HG03175 (cell line): ENCODE data around the gene PA2G4.
"Not testable (repeated sequence)": the region's sequence is repeated elsewhere in the genome, so short reads cannot be mapped to it uniquely, and the experiment has no call there.

Source experiments
- ATAC-seq: cut with Tn5 transposase; IDR thresholded peaks from one replicate; pipeline ENCODE4 v1.9.1; 2021; ENCODE audit warnings: mild to moderate bottlenecking, moderate library complexity; ENCODE audit not compliant: unreplicated experiment

PA2G4 gene

GRCh38 chr12:56099787-56100186 is 4.6 kb upstream of the PA2G4 start:
- no peak for ATAC-seq

DNA sequence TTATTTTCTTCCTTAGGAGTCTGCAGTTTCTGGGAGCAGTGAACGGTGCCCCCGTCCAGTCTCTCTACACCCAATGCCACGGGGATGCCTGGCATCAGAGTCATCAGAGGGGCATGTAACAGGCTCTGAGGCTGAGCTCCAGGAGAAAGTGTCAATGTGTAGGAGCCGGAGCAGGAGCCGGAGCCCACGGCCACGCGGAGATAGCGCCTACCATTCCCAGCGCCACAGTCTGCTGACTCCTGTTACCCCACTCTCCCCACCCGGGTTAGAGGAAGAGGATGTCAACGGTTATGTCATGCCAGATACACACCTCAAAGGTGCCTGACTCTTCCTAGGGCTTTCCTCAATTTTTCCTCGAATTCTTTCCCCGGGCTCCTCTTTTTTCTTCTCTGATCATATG is 3.3 kb upstream of the PA2G4 start:
- ATAC-seq, result no peak

DNA sequence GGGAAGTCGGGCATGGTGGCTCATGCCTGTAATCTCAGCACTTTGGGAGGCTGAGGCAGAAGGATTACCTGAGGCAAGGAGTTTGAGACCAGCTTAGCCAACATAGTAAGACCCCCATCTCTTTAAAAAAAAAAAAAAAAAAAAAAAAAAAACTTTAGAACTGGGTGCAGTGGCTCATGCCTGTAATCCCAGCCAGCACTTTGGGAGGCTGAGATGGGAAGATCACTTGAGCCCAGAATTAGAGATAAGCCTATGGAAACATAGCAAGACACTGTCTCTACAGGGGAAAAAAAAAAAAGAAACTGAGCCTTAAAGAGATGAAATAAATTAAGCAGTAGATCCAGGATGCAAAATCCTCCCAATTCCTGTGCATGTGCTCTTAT is 1.7 kb upstream of the PA2G4 start:
- no peak for ATAC-seq

DNA sequence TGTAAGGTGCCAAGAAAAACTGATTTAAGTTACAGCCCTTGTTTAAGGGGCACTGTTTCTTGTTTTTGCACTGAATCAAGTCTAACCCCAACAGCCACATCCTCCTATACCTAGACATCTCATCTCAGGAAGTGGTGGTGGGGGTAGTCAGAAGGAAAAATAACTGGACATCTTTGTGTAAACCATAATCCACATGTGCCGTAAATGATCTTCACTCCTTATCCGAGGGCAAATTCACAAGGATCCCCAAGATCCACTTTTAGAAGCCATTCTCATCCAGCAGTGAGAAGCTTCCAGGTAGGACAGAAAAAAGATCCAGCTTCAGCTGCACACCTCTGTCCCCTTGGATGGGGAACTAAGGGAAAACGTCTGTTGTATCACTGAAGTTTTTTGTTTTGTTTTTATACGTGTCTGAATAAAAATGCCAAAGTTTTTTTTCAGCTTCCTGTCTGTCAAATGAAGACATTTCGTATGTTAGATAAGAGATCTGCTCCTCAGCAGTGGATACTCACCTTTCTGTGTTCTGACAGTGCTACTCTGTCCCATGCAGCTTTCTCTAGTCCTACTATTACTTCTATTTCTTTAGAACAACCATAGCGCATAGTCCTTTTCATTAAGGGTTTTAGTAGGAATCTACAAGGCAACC is 1.2 kb upstream of the PA2G4 start:
- no peak for ATAC-seq

GRCh38 chr12:56103823-56104108 is 593 bp upstream of the PA2G4 start:
- no peak for ATAC-seq

DNA sequence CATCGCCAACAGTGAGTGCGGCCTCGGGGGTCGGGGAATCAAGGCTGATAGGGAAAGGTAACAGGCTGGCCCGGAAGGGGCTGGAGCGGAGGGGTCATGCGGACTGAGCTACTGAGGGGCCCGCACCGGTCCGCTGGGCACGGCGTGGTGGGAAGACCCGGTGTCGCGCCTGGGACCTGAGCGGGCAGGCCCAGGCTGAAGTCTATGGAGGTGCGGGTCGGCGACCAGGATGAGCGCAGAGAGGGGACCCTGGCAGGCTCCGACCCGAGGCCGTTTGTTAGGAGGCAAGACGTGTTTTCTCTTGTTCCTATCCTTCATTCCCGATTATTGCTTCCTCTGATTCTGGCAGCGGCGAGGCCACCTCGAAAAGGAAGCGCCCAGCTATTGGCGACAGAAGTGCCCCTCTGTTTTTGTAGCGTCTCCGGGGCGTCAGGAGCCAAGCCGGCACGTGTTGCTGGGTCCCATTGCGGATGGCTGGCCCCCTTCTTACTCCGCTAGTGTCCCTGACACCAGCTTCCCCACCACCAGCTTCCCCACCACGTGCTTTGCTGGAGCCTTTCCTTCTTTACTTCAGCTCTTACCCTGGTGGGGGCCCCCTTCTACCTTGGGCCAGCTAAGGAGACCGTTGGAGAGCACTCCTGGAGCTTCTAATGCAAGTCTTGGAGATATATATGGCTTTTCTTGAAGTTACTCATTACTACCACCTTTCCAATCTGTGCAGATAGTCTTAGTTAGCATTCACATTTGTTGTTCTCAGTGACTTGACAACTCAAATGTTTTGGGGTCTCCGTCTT is 653 bp downstream of the PA2G4 start:
- peak; percentile 17 for ATAC-seq

DNA sequence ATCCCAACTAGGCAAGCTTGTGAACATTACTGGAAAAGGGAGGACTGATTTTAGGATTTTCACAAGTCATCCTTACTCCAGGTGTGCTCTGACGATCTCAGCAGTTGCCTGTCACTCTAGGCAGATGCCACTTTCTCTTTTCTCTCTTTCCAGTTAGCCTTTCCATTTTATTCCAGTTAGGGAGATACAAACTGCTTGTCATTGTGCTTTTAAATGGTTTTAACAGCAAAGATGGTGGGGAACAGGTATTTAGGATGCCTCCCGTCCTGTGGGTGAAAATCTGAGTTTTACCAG is 1.2 kb downstream of the PA2G4 start:
- no peak for ATAC-seq

DNA sequence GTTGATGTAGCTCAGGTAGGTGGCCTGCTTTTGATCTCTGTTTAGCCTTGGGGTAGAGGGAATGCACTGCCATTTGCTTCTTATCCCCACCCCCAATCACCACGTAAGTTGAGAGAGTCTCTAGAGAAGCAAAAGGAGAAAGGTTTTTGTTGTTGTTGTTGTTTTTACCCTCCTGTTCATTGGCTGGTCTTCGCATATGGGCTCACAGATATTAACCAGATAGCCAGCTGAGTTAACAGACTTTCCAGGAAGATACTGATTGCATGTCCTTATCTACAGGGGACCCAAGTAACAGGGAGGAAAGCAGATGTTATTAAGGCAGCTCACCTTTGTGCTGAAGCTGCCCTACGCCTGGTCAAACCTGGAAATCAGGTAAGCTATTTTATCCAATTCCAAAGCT is 2.9 kb downstream of the PA2G4 start:
- no peak for ATAC-seq

- no peak for ATAC-seq
Measured at GRCh38 chr12:56110571-56110970, 6.2 kb downstream of the PA2G4 start.

- ATAC-seq, result no peak
Measured at GRCh38 chr12:56114084-56114483, 9.7 kb downstream of the PA2G4 start.

DNA sequence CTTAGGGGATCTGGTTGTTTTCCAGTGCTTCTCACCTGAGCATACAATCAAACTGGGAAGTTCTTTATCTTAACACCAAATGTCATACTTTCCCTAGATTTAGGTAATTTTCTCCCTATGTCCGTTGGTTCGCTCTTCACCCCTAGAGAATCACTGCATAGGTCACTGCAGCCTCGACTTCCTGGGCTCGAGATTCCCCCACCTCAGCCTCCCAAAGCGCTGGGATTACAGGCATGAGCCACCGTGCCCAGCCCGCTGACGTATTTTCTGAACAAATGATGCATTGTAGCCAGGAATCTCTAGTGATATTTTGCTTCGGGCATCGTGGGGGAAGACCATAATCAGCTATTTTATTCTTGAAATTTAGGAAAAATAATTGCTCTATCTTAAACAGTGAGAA is 11.0 kb downstream of the PA2G4 start:
- no peak for ATAC-seq

GRCh38 chr12:56116267-56117081 is 12.1 kb downstream of the PA2G4 start, which contains the start of gene RPL41:
RPL41 (plus strand) TSS chr12:56116633.
- peak; percentile 40 for ATAC-seq

- ATAC-seq, result not testable (repeated sequence)
Measured at GRCh38 chr12:56117082-56117706, 12.8 kb downstream of the PA2G4 start.

- peak; percentile 85 for ATAC-seq
Measured at GRCh38 chr12:56117778-56118687, 13.7 kb downstream of the PA2G4 start, which contains the start of gene ZC3H10. ZC3H10 (plus strand) TSS chr12:56118266; CDS start chr12:56120563, 2,297 bp downstream.

DNA sequence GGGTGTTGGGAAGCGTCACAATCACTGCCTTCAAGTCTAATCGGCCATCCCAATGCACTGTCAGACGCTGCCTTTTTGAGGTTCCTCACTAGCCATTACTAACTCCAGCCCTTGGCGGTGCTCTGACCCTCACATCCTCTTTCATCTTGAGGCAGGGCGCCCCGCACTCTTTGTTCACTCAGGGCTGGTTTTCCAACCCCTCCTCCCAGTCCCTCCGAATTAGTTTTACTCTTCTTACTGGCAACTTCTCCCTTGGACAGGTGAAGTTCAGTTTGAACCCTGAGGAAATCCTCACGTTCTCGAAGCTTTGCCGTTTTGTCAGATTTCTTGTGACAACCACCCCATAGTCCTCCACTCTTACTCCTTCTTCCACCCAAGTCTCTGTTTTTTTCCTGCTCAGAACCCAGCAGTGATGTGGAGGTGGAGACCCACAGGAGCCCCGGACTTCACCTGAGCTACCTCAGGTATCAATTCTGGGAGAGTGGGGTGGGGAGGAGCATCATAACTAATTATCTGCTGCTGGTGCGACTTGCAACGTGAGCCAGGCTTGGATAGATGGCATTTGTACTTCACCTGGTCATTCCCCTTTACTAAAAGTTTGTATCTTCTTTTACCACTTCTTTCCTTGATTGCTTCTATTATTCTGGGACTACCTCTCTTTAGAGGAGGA is 14.5 kb downstream of the PA2G4 start:
- ATAC-seq, result no peak

GRCh38 chr12:56119361-56119796 is 15.0 kb downstream of the PA2G4 start:
- ATAC-seq, result no peak

DNA sequence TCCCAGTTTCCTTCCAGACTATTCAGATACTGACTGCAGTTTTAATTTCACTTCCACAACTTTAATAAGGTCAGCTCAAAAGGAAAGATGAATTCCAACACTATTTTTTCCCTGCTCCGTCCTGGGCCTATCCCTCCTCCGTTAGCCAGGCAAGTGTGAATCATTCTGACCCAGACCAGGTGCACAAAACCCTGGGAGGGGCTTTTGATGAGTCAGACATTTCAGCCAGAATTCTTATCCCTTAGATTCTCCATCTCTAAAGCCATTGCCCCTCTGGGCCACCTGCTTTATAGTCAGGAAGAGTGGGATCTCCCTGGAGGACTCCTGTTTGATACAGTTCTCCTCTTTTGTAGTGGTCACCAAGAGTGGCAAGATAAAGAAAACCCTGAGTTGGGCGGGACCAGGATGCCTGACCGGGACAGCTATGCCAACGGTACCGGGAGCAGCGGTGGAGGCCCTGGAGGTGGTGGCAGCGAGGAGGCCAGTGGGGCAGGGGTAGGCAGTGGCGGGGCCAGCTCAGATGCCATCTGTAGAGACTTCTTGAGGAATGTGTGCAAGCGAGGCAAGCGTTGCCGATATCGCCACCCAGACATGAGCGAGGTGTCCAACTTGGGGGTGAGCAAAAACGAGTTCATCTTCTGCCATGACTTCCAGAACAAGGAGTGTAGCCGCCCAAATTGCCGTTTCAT is 15.9 kb downstream of the PA2G4 start:
- no peak for ATAC-seq

- no peak for ATAC-seq
Measured at GRCh38 chr12:56121204-56121870, 17.0 kb downstream of the PA2G4 start.

DNA sequence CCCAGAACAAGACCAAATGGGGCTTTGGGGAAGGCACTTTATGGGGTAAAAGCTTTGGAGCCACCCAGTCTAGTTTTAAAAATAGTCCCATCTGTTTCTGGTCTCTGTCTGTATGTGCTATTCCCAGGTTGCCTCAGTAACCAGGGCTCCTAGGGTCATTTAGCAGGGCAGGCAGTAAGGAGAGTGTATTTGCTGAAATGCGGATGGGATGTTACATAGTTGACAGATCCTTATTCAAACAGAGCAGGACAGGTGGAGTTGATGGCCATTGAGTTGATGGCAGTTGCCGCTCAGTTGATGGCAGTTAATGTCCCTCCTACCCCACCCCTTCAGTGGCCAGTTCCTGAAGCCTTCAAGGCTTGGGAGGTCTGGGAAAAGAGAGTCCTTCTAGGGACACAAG is 18.3 kb downstream of the PA2G4 start:
- no peak for ATAC-seq
